Prostate gland (tissue), 2 donors: ENCODE results near the gene TAF5.

Experiments used
- CTCF ChIP-seq, 4 experiments: fragments of 200-600 bp in 2 of 4; fragments of 450-650 bp in 2 of 4; sonication (generic) in 2 of 4; IDR thresholded peaks; 1 replicate in 3 of 4; 2 replicates in 1 of 4; pipeline ENCODE4 v1.5.1; 2016 to 2019; ENCODE audit warnings: antibody characterized with exemption in 4 of 4, mild to moderate bottlenecking in 2 of 4, moderate library complexity in 2 of 4
- POLR2A ChIP-seq: fragments of 450-650 bp; IDR thresholded peaks from one replicate; pipeline ENCODE4 v1.6.1; 2016; ENCODE audit warnings: antibody characterized with exemption, mild to moderate bottlenecking
- POLR2AphosphoS5 ChIP-seq: sonication (generic); formaldehyde crosslinking; IDR thresholded peaks from one replicate; pipeline ENCODE4 v1.6.1; 2017; ENCODE audit warnings: antibody characterized with exemption

GRCh38 chr10:103428989-103429643, 61.3 kb downstream of the TAF5 start:
- TF ChIP-seq CTCF (IDR thresholded peaks at IDR 0.05) (no peak), POLR2AphosphoS5 (no peak), POLR2A (no peak)
